Activated CD8-positive, alpha-beta memory T cell treated with anti-CD3 and anti-CD28 coated beads for 4 hours (primary cell): ENCODE measurements around the gene PBX2.
"Not testable (repeated sequence)": the region's sequence is repeated elsewhere in the genome, so short reads cannot be mapped to it uniquely, and the experiment has no call there.

Source experiments
- DNase-seq, 2 donors: peaks; one replicate each; pipeline ENCODE4 v3.0.0-alpha.2; 2020; ENCODE audit warnings: low read depth in 2 of 2

Gene PBX2, protein sequence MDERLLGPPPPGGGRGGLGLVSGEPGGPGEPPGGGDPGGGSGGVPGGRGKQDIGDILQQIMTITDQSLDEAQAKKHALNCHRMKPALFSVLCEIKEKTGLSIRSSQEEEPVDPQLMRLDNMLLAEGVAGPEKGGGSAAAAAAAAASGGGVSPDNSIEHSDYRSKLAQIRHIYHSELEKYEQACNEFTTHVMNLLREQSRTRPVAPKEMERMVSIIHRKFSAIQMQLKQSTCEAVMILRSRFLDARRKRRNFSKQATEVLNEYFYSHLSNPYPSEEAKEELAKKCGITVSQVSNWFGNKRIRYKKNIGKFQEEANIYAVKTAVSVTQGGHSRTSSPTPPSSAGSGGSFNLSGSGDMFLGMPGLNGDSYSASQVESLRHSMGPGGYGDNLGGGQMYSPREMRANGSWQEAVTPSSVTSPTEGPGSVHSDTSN

DNA sequence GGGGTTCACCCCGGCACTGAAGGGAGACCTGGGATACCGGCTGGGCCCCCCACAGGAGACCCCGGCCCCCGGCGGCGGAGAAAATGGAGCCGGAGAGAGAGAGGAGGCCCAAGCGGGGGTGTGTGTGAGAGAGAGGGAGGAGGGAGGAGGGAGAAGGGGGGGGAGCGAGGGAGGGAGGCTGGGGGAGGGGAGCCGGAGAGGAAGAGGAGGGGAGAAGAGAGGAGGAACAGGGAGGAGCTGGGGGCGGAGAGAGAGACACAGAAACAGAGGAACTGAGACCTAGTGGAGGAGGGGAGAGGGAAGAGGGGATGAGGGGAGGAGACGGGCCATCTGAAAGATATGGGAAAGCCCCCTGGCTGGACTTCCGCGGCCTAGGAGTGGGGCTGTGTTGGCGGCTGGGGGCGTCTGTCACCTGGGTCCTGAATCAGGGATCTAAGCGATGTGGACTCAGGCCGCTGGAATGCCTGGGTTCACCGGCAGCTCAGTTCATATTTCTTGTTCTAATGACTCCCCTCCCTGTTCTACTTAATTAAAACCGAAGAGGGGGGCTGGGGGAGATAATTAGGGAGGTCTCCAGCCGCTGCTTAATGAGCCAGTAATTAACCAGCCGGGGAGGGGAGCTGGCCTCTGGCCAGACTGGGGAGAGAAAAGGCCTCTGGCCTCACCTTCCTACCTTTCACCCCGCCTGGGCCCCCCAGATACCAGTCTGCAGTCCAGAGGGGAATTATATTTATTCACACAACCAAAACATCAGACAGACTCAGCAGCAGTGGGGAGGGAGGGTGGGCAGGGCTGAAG, at the start of gene PBX2:
PBX2 (minus strand) TSS at position 149 of the 798 bp plus-strand sequence. CDS start 287 bp downstream, outside the sequence.
- peak; percentile 70 to 76 for DNase-seq

DNA sequence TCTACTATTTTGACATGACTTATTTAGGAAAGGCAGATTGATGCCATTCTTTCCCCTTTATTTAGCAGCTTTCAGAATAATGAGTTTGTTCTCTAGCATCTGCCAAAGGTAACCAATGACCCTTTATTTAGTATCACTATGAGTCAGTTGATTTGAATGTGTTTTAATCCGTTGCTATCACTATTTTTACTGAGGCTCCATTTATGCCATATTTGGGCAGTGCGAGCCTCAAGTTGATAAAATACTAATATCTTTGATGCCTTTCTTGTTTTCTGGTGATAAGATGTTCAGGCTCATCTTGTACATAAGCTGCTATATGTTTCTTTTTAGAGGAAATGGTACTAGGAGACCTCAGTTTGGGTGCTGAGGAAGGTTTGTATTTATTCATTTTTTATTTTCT, 49.5 kb upstream of the PBX2 start:
- DNase-seq = no peak

DNA sequence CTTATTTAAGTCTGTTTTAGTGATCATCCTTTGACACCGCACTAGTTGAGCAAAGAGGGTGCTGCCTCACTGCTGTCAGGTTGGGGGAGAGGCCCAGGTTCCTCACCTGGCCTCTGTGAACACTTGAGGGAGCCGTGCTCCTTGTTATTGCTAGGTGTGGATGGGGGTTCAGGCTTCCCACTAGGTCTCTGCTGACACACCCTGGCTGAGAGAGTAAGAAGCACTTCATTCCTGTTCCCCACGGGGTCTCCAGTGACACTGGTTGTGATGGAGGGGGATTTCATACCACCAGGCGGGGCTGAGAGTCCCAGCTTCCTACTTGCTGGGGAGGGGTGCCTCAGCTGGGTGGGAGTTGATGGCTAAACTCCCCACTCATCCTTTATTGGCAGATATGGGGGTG, 44.9 kb upstream of the PBX2 start:
- DNase-seq = no peak

DNA sequence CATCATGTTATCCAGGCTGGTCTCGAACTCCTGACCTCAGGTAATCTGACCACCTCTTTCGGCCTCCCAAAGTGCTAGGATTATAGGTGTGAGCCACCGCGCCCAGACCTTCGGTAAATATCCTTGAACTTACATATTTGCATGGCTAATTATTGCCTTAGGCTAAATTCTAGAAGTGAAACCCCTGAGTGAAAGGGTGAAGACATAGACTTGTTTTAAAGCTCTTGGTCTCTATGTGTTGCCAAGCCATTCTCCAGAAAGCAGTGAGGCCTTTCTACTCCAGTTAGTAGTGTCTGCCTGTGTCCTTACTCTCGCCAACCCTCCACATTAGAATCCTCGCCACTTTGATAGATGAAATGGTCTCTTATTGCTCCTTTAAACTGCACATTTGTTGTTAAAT, 36.4 kb upstream of the PBX2 start:
- DNase-seq = no peak

DNA sequence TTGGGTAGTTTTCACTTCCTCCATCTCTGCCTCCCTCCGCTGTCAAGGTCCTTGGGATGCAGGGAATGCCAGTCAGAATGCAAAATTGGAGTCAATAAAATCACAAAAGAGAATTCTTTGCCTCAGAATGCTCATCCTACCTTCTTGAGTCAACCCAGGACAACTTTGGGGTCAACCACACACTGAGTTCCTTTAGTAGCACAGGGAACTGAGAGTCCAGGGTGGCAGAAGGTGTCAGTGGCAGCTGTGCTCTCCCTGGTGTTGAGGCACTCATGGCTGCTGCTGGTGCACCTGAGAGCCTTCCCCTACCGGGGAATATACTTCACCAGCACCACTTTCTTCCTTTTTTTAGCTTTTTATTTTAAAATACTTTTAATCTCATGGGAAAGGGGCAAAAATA, 34.7 kb upstream of the PBX2 start:
- no peak for DNase-seq

DNA sequence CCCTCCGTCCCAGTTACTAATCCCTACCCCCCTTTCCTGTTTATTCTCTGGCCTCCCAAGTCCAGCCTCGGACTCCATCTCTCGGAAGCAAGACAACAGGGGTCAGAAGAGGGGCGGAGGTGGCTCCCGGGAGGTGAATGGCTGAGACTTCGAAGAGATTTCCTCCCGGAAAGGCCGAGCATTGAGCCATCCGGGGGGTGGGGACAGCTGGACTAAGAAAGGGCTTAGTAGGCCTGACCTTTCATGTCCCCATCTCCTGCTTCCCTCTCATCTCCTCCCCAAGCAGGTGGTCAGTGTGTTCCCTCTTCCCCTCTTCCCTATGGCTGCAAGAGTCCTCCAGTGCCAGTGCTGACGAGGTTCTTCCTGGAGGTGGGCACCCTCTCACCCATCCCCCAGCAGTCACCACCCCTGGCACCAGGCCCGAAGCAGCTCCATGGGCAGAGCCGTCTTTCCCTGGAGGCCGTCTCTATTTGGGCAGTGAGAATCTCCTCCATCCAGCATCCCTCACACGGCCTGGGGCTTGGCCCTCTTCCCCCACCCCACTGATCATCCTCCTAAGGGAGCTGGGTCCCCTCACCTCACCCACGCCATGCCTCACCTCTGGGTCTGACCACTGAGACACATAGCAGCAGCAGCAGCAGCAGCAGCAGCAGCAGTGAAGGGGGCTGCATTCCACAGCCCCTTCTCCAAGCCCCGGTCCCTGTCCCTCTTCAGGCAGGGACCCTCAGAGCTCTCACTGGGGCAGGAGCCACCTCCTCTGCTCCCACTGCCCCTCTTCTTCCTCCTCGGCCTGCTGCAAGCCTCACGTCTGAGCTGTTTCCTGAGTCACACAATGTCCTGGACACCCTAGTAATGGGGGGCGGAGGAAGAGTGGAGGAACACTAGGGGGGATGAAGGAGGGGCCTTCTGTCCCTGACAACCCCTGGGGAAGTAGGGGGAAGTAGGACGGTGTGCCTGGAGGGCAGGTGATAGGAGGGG, 33.5 kb upstream of the PBX2 start, which contains the start of gene NOTCH4:
NOTCH4 (minus strand) TSS at position 810 of the 978 bp plus-strand sequence; CDS start at position 671, 139 bp downstream.
- DNase-seq = no peak

DNA sequence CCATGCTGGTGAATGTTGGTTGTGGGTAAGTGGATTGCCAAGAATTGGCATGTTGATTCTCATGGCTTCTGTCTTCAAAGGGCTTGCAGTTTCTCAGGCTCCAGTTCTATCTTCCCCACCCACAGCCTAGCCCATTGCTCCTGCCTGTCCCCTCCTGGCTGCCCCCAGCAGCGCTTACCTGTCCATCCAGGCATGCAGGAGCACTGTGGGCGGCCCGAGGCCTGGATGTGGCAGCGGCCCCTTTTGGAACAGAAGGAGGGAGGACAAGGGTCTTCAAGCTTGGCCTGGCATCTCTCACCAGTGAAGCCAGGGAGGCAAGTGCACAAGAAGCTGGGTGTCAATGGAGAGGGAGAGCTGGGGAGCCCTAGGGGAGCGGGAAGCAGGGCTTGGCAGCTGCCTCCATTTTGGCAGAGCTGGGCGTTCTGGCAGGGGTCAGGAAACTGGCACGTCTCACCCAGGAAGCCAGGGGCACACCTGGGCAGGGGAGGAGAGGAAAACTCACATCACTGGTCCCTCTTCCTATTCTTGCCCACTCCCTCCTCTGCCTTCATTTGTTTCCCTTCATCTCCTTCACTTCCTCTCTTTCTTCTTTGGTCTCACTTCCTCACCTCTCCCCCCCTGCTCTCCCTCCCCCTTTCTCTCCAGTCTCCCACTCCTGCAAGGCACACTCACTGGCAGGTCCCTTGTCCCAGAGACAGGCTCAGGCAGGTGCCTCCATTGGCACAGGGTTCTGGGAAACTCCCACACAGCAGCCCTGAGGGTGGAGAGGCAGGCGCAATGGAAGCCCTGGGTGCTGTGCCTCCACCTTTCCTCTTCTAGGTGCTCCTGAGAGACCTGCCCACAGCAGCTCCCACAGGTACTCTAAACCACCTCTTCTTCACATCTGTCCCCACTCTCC, 32.6 kb upstream of the PBX2 start:
- no peak for DNase-seq

DNA sequence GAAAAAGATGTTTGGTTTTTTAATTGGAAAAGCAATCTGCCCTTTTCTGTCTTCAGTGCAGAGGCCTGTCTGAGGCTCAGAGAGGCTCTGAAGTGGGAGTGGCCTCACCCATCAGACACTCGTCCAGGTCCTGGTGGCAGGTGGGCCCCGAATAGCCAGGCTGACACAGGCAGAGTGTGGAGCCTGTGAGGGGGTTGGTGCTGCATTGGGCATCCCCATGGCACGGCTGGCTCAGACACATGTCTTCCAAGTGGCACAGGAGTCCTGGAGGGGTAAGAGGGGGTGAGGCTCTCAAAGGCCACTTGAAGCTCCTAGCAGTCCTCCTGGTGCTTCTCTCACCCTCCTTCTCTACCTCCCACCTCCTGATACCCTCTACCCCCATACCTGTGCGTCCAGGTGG, 30.0 kb upstream of the PBX2 start:
- DNase-seq = no peak

DNA sequence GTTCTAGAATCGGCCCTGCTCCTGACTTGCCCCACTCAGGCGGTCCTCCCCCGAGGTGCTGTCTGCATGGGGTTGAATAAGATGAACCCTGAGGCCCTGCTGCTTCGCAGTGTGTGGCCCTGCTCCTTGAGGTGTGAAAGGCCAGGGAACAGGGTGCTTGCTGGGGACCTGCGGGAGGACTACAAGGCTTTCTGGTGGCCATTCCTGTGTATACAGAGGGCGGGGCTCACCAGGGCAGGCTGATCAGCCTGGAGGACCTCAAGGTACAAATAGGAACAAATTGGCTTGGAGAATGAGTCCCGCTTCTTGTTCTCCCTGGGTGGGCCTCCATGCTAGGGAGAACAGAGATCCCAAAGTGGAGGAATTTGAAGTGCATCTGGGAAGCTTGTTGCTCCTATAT, 28.2 kb upstream of the PBX2 start:
- DNase-seq = no peak

DNA sequence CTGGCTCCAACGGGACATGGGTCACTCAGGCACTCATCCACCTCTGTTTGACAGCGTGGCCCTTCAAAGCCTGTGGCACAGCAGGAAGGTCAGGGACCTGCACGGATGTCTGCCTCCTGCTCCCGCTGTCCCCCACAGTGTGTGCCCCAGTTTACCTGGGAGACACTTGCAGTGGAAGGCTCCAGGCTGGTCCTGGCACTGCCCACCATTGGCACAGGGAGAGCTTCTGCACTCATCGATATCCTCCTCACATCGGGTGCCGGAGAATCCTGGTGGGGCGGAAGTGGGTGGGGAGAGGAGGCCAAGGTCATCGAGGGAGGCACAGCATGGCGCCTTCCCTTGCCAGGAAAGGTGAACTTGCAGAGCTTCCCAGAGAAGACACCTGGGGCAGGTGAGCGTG, 27.0 kb upstream of the PBX2 start:
- no peak for DNase-seq

DNA sequence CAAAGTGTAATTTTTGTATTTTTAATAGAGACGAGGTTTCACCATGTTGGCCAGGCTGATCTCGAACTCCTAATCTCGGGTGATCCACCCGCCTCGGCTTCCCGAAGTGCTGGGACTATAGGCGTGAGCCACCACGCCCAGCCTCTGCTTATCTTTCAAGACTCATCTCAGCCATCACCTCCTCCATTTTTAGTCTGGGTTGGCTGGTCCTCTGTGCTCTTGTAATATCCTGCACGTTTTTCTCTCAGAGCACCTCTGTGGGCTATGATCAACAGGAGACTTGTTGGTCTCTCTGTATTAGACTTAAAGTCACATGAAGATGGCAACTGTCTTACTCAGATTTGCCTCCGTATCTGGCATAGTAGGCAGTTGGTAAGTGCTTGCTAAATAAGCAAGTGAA, 26.3 kb upstream of the PBX2 start:
- no peak for DNase-seq

DNA sequence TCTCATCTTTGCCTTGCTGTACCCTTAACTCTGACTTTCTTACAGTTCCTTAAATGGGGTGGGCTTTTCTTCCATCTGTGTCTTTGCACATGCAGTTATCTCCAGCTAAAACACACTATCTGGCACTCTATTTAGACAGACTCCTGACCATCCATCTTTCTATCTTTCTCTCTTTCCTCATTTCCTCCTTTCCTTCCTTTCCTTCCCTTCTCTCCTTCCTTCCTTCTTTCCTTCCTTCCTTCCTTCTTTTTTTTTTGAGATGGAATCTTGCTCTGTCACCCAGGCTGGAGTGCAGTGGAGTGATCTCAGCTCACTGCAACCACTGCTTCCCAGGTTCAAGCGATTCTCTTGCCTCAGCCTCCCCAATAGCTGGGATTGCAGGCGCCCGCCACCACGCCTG, 25.6 kb upstream of the PBX2 start:
- DNase-seq = no peak

DNA sequence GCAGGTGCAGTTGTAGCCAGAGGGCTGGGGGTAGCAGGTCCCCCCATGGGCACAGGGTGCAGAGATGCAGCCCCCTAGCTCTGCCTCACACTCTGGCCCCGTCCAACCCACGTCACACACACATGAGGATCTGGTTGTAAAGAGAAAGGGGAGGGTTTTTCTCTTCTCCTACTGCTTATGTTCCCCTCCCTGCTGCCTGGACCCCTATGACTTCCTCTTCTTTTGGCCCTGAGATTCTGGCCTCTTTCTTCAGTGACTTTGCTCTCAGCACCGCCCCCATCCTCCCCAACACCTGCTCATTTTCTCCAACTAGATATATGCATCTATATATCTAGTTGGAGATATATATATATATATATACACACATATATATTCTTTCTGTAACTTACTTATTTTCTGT, 24.1 kb upstream of the PBX2 start:
- no peak for DNase-seq

DNA sequence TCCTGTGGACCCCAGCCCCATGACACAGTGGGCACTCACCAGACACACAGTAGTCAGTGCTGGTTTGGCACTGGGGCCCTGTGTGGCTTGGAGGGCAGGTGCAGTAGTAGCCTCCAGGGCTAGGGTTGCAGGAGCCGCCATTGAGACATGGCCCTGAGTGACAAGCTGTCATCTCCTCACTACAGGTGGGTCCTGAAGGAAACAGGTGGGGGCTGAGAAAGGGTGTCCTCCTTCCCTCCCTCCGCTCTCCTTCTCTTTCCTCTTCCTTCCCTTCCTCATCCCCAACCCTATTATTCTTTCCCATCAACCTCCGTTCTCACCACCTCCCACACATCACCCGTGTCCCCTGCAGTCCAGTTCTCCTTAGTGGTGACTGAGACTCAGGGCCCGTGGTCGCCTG, 23.6 kb upstream of the PBX2 start:
- no peak for DNase-seq

DNA sequence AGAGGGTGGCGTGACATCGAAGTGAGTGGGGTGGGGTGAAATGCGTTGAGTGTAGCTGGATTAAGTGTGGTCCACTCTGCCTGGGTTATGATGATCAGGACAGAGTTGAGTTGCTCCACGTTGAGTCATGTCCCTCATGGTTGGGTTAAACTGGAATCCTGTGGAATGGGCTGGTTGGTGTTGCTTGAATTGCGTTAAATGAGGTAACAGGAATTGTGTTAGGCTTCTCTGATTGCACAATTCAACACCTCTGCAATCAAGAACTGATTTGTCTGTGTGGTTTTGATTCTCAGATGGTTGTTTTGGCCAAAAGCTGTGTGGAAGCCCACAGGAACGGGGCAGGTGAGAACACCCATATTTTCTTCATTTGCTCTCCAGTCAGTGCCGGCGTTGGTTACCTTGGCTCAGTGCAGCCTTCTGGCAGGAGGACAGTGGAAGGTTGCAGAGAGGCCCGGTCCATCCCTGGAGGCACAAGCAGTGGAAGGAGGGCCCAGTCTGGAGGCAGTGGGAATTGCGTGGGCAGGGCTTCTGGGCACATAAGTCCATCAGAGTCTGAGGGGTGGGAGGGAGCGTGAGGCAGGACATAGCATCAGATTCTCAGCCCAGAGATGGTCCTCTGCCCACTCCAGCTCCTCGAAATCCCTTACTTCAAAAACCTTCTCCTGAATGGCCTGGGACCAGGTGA, 22.2 kb upstream of the PBX2 start:
- DNase-seq = no peak

DNA sequence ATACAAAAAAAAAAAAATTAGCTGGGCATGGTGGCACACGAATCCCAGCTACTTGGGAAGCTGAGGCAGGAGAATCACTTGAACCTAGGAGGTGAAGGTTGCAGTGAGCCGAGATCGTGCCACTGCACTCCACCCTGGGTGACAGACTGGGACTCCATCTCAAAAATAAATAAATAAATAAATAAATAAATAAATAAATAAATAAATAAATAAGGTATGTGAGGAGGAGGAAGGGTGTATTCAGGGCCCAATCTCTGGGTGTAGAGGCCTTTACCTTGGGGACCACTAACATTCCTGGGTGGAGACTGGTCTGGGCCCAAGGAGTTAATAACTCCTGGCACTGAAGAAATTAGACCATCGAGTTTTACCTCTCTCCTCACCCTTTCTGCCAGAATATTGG, 21.4 kb upstream of the PBX2 start:
- not testable (repeated sequence) for DNase-seq

DNA sequence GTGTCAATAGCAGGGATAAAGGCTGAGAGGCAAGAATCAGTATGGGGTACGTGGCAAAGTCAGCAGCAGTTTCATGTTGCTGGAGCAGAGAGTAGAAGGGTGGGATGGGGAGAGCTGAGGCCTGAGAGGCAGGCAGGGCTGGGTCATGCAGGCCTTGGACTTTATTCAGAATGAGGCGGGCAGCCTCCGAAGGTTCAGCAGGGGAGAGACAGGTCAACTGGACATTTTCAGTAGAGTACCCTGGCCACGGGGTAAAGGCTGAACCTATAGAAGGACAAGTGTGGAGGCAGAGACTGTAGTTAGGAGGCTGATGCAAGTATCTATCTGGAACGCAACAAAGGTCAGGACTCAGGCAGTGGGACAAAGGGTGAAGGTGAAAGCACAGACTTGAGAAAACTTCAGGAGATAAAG, 20.2 kb upstream of the PBX2 start:
- DNase-seq = no peak

DNA sequence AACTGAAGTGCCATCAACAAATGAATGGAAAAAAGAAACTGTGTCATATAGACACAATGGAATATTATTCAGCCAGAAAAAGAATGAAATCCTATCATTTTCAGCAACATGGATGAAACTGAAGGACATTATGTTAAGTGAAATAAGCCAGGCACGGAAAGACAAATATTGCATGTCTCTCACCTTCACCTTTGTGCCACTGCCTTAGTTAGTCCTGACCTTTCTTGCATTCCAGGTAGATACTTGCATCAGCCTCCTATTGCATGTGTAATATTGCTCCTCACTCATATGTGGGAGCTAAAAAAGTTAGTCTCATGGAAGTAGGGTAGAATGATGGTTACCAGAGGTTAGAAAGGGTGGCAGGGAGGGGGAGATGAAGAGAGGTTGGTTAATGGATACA, 19.0 kb upstream of the PBX2 start:
- no peak for DNase-seq

DNA sequence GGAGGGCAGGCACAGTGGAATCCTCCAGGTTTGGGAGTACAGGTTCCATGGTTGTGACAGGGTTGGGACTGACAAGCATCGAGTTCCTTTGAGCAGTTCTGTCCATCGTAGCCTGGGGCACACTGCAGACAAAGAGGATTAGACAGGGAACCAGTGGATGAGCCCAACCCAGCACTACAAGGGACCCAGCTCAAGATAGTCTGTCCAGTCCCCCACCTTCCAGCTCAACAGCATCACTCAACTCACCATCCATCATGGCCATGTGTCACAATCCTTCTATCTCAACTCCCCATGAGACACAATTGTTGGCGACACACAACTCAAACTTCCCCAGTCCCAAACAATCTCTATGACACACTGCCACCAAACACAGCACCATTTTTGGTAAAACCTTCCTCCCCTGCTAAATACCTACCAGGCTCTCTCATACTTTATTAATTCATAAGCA, 14.3 kb upstream of the PBX2 start:
- DNase-seq = no peak
